Body of pancreas (tissue), 4 donors: Measurements from ENCODE around the gene LRIG1.

ENCODE experiments used
- POLR2A ChIP-seq, 3 donors: fragments of 450-650 bp; IDR thresholded peaks; one replicate each; pipeline ENCODE4 v1.6.1; 2016; ENCODE audit warnings: antibody characterized with exemption in 3 of 3, mild to moderate bottlenecking in 2 of 3
- TF ChIP-seq, protein P1 (sequence below), 7 experiments: fragments of 450-650 bp in 4 of 7; fragments of 200-600 bp in 3 of 7; sonication (generic) in 3 of 7; IDR thresholded peaks; one replicate each; pipeline ENCODE4 v1.5.1; 2016 to 2019; ENCODE audit warnings: antibody characterized with exemption in 7 of 7

DNA sequence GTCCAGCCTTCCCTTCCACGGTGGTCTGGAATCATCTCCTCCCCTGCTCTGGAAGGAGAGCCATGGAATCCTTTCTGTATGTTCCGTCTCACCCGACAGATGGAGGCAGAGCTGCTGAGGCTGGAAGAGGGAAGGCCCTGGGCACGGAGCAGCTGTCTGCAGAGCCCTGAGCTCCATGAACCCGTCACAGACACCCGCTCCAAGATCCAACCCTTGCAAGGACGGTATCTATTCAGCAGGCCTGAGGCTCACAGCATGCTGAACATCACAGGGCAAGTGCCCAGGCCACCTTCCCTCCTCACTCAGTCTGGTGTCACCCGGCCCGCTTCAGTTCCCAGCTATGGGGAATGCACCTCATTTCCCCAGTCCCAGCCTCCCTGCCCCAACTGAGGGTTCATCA, 103.9 kb downstream of the LRIG1 start:
- TF ChIP-seq, protein P1, sequence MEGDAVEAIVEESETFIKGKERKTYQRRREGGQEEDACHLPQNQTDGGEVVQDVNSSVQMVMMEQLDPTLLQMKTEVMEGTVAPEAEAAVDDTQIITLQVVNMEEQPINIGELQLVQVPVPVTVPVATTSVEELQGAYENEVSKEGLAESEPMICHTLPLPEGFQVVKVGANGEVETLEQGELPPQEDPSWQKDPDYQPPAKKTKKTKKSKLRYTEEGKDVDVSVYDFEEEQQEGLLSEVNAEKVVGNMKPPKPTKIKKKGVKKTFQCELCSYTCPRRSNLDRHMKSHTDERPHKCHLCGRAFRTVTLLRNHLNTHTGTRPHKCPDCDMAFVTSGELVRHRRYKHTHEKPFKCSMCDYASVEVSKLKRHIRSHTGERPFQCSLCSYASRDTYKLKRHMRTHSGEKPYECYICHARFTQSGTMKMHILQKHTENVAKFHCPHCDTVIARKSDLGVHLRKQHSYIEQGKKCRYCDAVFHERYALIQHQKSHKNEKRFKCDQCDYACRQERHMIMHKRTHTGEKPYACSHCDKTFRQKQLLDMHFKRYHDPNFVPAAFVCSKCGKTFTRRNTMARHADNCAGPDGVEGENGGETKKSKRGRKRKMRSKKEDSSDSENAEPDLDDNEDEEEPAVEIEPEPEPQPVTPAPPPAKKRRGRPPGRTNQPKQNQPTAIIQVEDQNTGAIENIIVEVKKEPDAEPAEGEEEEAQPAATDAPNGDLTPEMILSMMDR (IDR thresholded peaks at IDR 0.05), result no peak
- TF ChIP-seq POLR2A (IDR thresholded peaks at IDR 0.05), result no peak
